ENCODE results near the gene NDUFS8. TPM values are rescaled to one million over a fixed set of nuclear protein-coding genes. Genes with fewer than 3 reads are reported as not detected.

NDUFS8 gene
- total and polyA plus RNA-seq, 2 of the 4 experiments (the other 2 are of a cell fraction): 85.9 to 131 TPM

DNA sequence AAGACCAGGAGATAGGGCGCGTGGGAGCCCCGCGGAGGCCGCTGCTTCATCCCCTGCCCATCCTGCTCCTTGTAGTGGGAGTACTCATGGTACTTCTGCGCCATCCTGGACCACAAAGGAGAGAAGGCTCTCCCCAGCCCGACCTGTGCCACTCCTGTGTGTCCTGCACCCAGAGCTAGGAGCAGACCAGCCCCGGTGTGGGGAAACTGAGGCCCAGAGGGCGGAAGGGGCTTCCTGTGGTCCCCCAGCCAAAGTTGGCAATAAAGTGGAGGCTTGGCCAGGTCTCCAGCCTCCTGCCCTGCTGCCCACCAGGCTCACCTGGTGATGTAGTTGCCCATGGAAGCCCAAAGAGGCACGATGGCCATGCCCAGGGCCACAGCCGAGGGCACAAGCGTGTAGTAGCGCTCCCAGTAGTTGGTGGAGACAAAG lies 31.3 kb upstream of the NDUFS8 start:
- no peaks in the 10 kb centered on the region for H3K27me3 ChIP-seq (ENCODE audit: control insufficient read depth, insufficient read depth, low read length)
- no peaks in the 10 kb centered on the region for H3K9me3 ChIP-seq (ENCODE audit: control insufficient read depth, insufficient read depth, low read length)
- no peak overlapping the region for H4K91ac ChIP-seq (ENCODE audit: insufficient read depth, low read depth, low read length)
- no peak overlapping the region for H3K4ac ChIP-seq (ENCODE audit: low read depth, low read length)
- in situ Hi-C loops (cut with MboI; ENCODE audit: low sequenced_read_pairs): no loop called here
- H2AFZ ChIP-seq (replicated peaks; ENCODE audit: low read length, poor library complexity): no peak overlapping the region
- ChIA-PET CTCF (no interaction called here), POLR2A (ENCODE audit: unreplicated experiment) (no interaction called here)
- no peak overlapping the region for H3K56ac ChIP-seq (ENCODE audit: extremely low read depth, insufficient read depth, low read length)
- no peak overlapping the region for H4K8ac ChIP-seq (ENCODE audit: low read depth in 2 of 2, low read length in 2 of 2)
- H3K4me2 ChIP-seq (ENCODE audit: low read depth, low read length): no peak overlapping the region
- peaks cover 0 to 3% of the 10 kb centered on the region in 2 experiments; a peak in 2 of 4 replicates for H3K79me1 ChIP-seq (ENCODE audit: low read depth in 1 of 2, low read length in 2 of 2)
- peaks cover 2% of the 10 kb centered on the region; the same call in 1 of the 2 replicates for H3K9me1 ChIP-seq (ENCODE audit: insufficient read depth, low read length)
- no peak overlapping the region for H3K18ac ChIP-seq (ENCODE audit: low read depth, low read length)
- no peaks in the 10 kb centered on the region for H3K36me3 ChIP-seq (ENCODE audit: control insufficient read depth, insufficient read depth, low read length)
- peak overlapping the region; percentile 28 for H2AK9ac ChIP-seq (replicated peaks; ENCODE audit: low read depth, low read length, poor library complexity)
- TF ChIP-seq CHD1 (IDR thresholded peaks at IDR 0.05; ENCODE audit: low read depth, low read length): no peak
- no peak for TF ChIP-seq MXI1 (IDR thresholded peaks at IDR 0.05; ENCODE audit: borderline replicate concordance, low read depth, low read length)
- TF ChIP-seq SMC3 (IDR thresholded peaks at IDR 0.05; ENCODE audit: low read depth, low read length): no peak
- TF ChIP-seq RAD21 (IDR thresholded peaks at IDR 0.05; ENCODE audit: low read length): no peak
- TF ChIP-seq CEBPB (IDR thresholded peaks at IDR 0.05; ENCODE audit: low read depth, low read length): no peak
- no peak for TF ChIP-seq RFX5 (IDR thresholded peaks at IDR 0.05; ENCODE audit: low read depth, low read length)
- TF ChIP-seq MAFK (IDR thresholded peaks at IDR 0.05; ENCODE audit: low read depth, low read length): no peak
- TF ChIP-seq, protein P1, sequence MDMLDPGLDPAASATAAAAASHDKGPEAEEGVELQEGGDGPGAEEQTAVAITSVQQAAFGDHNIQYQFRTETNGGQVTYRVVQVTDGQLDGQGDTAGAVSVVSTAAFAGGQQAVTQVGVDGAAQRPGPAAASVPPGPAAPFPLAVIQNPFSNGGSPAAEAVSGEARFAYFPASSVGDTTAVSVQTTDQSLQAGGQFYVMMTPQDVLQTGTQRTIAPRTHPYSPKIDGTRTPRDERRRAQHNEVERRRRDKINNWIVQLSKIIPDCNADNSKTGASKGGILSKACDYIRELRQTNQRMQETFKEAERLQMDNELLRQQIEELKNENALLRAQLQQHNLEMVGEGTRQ (IDR thresholded peaks at IDR 0.05; ENCODE audit: low read depth, low read length): no peak
- no peak for TF ChIP-seq FOS (IDR thresholded peaks at IDR 0.05; ENCODE audit: low read depth, low read length)
- TF ChIP-seq, protein P2, sequence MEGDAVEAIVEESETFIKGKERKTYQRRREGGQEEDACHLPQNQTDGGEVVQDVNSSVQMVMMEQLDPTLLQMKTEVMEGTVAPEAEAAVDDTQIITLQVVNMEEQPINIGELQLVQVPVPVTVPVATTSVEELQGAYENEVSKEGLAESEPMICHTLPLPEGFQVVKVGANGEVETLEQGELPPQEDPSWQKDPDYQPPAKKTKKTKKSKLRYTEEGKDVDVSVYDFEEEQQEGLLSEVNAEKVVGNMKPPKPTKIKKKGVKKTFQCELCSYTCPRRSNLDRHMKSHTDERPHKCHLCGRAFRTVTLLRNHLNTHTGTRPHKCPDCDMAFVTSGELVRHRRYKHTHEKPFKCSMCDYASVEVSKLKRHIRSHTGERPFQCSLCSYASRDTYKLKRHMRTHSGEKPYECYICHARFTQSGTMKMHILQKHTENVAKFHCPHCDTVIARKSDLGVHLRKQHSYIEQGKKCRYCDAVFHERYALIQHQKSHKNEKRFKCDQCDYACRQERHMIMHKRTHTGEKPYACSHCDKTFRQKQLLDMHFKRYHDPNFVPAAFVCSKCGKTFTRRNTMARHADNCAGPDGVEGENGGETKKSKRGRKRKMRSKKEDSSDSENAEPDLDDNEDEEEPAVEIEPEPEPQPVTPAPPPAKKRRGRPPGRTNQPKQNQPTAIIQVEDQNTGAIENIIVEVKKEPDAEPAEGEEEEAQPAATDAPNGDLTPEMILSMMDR (conservative IDR thresholded peaks at IDR 0.05; ENCODE audit: low read depth, low read length): no peak
- TF ChIP-seq NFE2L2 (IDR thresholded peaks at IDR 0.05; ENCODE audit: low read depth, low read length): no peak
- no peak for TF ChIP-seq POLR2A (IDR thresholded peaks at IDR 0.05; ENCODE audit: low read depth, low read length)
- no peak for TF ChIP-seq MAZ (IDR thresholded peaks at IDR 0.05; ENCODE audit: borderline replicate concordance, low read depth, low read length)
- TF ChIP-seq BHLHE40 (IDR thresholded peaks at IDR 0.05; ENCODE audit: low read depth, low read length): no peak
- TF ChIP-seq, protein P3, sequence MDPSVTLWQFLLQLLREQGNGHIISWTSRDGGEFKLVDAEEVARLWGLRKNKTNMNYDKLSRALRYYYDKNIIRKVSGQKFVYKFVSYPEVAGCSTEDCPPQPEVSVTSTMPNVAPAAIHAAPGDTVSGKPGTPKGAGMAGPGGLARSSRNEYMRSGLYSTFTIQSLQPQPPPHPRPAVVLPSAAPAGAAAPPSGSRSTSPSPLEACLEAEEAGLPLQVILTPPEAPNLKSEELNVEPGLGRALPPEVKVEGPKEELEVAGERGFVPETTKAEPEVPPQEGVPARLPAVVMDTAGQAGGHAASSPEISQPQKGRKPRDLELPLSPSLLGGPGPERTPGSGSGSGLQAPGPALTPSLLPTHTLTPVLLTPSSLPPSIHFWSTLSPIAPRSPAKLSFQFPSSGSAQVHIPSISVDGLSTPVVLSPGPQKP (IDR thresholded peaks at IDR 0.05; ENCODE audit: borderline replicate concordance, low read depth, low read length): no peak
- TF ChIP-seq RCOR1 (IDR thresholded peaks at IDR 0.05; ENCODE audit: insufficient replicate concordance, low read length): no peak
- H4K5ac ChIP-seq (ENCODE audit: low read depth, low read length): no peak overlapping the region
- no peaks in the 10 kb centered on the region for H4K20me1 ChIP-seq (ENCODE audit: insufficient read depth, low read length)
- ATAC-seq (ENCODE audit: low read depth) (no peak), DNase-seq (no peak)
- H3K23ac ChIP-seq (ENCODE audit: low read depth, low read length): no peak overlapping the region
- H2AK5ac ChIP-seq (ENCODE audit: low read depth, low read length): no peak overlapping the region
- H3K27ac ChIP-seq (ENCODE audit: insufficient read depth, low read length): no peak overlapping the region
- H3K9ac ChIP-seq (ENCODE audit: low read depth, low read length): no peak overlapping the region
- peaks cover 2% of the 10 kb centered on the region for H3K4me1 ChIP-seq (ENCODE audit: control insufficient read depth, insufficient read depth, low read length)
- intact Hi-C loops (cut with micrococcal nuclease): no loop called here
- H2BK5ac ChIP-seq (ENCODE audit: low read depth, low read length, poor library complexity, severe bottlenecking): no peak overlapping the region
- H2BK120ac ChIP-seq (ENCODE audit: low read depth, low read length): no peak overlapping the region
- no peak overlapping the region for H2BK15ac ChIP-seq (ENCODE audit: low read depth, low read length)
- dilution Hi-C loops (cut with HindIII; ENCODE audit: low sequenced_read_pairs, unreplicated experiment): no loop called here
- H3K4me3 ChIP-seq (ENCODE audit: insufficient read depth, low read depth, low read length): no peak overlapping the region
- BruUV-seq (replicated peaks): no TSS peak
- no peak overlapping the region for H3K14ac ChIP-seq (replicated peaks; ENCODE audit: low read depth, low read length)
- no peak overlapping the region for H2BK20ac ChIP-seq (ENCODE audit: low read depth, low read length)
- 87% methylated on average over 3 of the region's 13 CpGs; no CpG with 5 or more reads in 1 of the 2 experiments for WGBS, 2 experiments (ENCODE audit: extremely low coverage in 2 of 2, insufficient read length in 1 of 2)
